HepG2 (cell line): ENCODE data around the gene C20orf96. TPM values are rescaled to one million over a fixed set of nuclear protein-coding genes. Genes with fewer than 3 reads are reported as not detected.

Experiments
- BATF2 ChIP-seq: sonication (generic); formaldehyde crosslinking; IDR thresholded peaks from 2 replicates; pipeline ENCODE4 v1.8.0; 2022; ENCODE audit warnings: mild to moderate bottlenecking, missing genetic modification reagents, moderate library complexity
- EED ChIP-seq: sonication (generic); formaldehyde crosslinking; IDR thresholded peaks from 2 replicates; pipeline ENCODE4 v1.5.0; 2020; ENCODE audit warnings: mild to moderate bottlenecking, missing genetic modification reagents
- HDAC2 ChIP-seq: sonication (generic); formaldehyde crosslinking; IDR thresholded peaks from 2 replicates; pipeline ENCODE4 v1.4.0; 2020; ENCODE audit warnings: missing genetic modification reagents
- NFE2 ChIP-seq: sonication (generic); formaldehyde crosslinking; IDR thresholded peaks from 2 replicates; pipeline ENCODE4 v1.4.0; 2020; ENCODE audit warnings: missing genetic modification reagents
- NFRKB ChIP-seq: fragments of 450-650 bp; IDR thresholded peaks from 2 replicates; pipeline ENCODE4 v1.6.1; 2017
- PLRG1 ChIP-seq: fragments of 450-650 bp; conservative IDR thresholded peaks from 2 replicates; pipeline ENCODE4 v1.6.1; 2016
- SP4 ChIP-seq: sonication (generic); formaldehyde crosslinking; IDR thresholded peaks from 2 replicates; pipeline ENCODE4 v1.8.1; 2023; ENCODE audit warnings: mild to moderate bottlenecking, missing genetic modification reagents
- SYNCRIP ChIP-seq: fragments of 200-400 bp; formaldehyde crosslinking; IDR thresholded peaks from 2 replicates; pipeline ENCODE4 v1.6.1; 2018; ENCODE audit warnings: mild to moderate bottlenecking, low read depth, low read length; ENCODE audit not compliant: insufficient read depth
- TAF1 ChIP-seq: sonication (generic); formaldehyde crosslinking; IDR thresholded peaks from 2 replicates; pipeline ENCODE4 v1.4.0; 2020; ENCODE audit warnings: missing genetic modification reagents
- TEAD3 ChIP-seq: optimal IDR thresholded peaks from 2 replicates; pipeline ENCODE3; 2016; ENCODE audit warnings: borderline replicate concordance
- TFDP1 ChIP-seq: IDR thresholded peaks from 2 replicates; pipeline ENCODE4 v1.6.1; 2016; ENCODE audit warnings: missing compliant biosample characterization, missing genetic modification reagents, borderline replicate concordance
- ZHX2 ChIP-seq, 2 experiments: sonication (generic) in 1 of 2; formaldehyde crosslinking in 1 of 2; IDR thresholded peaks; 2 replicates each; pipeline versions ENCODE4 v1.6.1 to v1.9.0; 2014 to 2022; ENCODE audit warnings: antibody characterized with exemption in 1 of 2, borderline replicate concordance in 1 of 2, inconsistent platforms in 1 of 2, low read depth in 1 of 2, missing genetic modification reagents in 1 of 2
- ZNF546 ChIP-seq: sonication (generic); formaldehyde crosslinking; conservative IDR thresholded peaks from 2 replicates; pipeline ENCODE4 v1.8.1; 2023; ENCODE audit warnings: mild to moderate bottlenecking, missing genetic modification reagents
- ZNF569 ChIP-seq: sonication (generic); formaldehyde crosslinking; IDR thresholded peaks from 2 replicates; pipeline ENCODE4 v1.5.0; 2020; ENCODE audit warnings: mild to moderate bottlenecking, missing genetic modification reagents, moderate library complexity, borderline replicate concordance
- ZNF644 ChIP-seq: IDR thresholded peaks from 2 replicates; pipeline ENCODE4 v1.6.1; 2016; ENCODE audit warnings: low read depth
- ZNF691 ChIP-seq: sonication (generic); formaldehyde crosslinking; IDR thresholded peaks from 2 replicates; pipeline ENCODE4 v1.4.0; 2020; ENCODE audit warnings: missing genetic modification reagents, low read depth, mild to moderate bottlenecking, borderline replicate concordance
- polyA plus RNA-seq, 8 experiments: library from polyadenylated mRNA; depleted of rRNA in 3 of 8; stranded (reverse) in 7 of 8; unstranded in 1 of 8; fragments of >200 nt; fragmentation: Illumina TruSeq in 4 of 8; extraction: Trizol in 4 of 8; gene quantifications; 2 replicates each; pipeline versions ENCODE4 v1.2.1 to v1.2.3, GENCODE V29; 2011 to 2016; ENCODE audit warnings: low read depth in 4 of 8, missing spikeins in 1 of 8, mixed read lengths in 1 of 8; ENCODE audit not compliant: insufficient read depth in 1 of 8
- total RNA-seq, 5 experiments: library from RNA; depleted of rRNA; stranded (reverse); fragments of >200 nt; fragmentation: Illumina TruSeq; extraction: Trizol; gene quantifications; 2 replicates each; pipeline ENCODE4 v1.2.3, GENCODE V29; 2016; ENCODE audit warnings: low read depth in 1 of 5
- TF ChIP-seq, protein P1 (sequence below): sonication (generic); formaldehyde crosslinking; IDR thresholded peaks from 2 replicates; pipeline ENCODE4 v1.4.0; 2020; ENCODE audit warnings: missing genetic modification reagents

Gene C20orf96
- total and polyA plus RNA-seq, 2 of the 13 experiments (the other 11 are each of a cell fraction or from before 2014, with no cell fraction given), result 3.8 to 20.6 TPM

- TF ChIP-seq, protein P1, sequence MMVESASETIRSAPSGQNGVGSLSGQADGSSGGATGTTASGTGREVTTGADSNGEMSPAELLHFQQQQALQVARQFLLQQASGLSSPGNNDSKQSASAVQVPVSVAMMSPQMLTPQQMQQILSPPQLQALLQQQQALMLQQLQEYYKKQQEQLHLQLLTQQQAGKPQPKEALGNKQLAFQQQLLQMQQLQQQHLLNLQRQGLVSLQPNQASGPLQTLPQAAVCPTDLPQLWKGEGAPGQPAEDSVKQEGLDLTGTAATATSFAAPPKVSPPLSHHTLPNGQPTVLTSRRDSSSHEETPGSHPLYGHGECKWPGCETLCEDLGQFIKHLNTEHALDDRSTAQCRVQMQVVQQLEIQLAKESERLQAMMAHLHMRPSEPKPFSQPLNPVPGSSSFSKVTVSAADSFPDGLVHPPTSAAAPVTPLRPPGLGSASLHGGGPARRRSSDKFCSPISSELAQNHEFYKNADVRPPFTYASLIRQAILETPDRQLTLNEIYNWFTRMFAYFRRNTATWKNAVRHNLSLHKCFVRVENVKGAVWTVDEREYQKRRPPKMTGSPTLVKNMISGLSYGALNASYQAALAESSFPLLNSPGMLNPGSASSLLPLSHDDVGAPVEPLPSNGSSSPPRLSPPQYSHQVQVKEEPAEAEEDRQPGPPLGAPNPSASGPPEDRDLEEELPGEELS, result no peak
- TF ChIP-seq SYNCRIP, result no peak
- TF ChIP-seq ZHX2 (IDR thresholded peaks at IDR 0.05; ENCODE audit: low read depth), result peak; percentile 51; the same call in 1 of the 2 replicates
- peak; percentile 18; the same call in 1 of the 2 replicates for TF ChIP-seq ZHX2 (CRISPR knock-in tag; IDR thresholded peaks at IDR 0.05; ENCODE audit: borderline replicate concordance)
- no peak for TF ChIP-seq BATF2 (CRISPR knock-in tag)
- TF ChIP-seq NFRKB, result no peak
- no peak for TF ChIP-seq ZNF569
- no peak for TF ChIP-seq PLRG1
- TF ChIP-seq ZNF644 (CRISPR knock-in tag), result no peak
- TF ChIP-seq ZNF691 (CRISPR knock-in tag), result 0 out of 2 replicates have a peak, but pooled peaks have one; percentile 10
- TF ChIP-seq TAF1 (CRISPR knock-in tag), result peak; percentile 35; the same call in 1 of the 2 replicates
- no peak for TF ChIP-seq EED (CRISPR knock-in tag)
- peak; percentile 78 for TF ChIP-seq SP4 (CRISPR knock-in tag)
- 0 out of 2 replicates have a peak, but pooled peaks have one; percentile 11 for TF ChIP-seq HDAC2 (CRISPR knock-in tag)
- TF ChIP-seq ZNF546, result no peak
- peak; percentile 88 for TF ChIP-seq TFDP1 (CRISPR knock-in tag)
- peak; percentile 79 for TF ChIP-seq TEAD3 (CRISPR knock-in tag)
- TF ChIP-seq NFE2 (CRISPR knock-in tag), result no peak
Measured at GRCh38 chr20:325045-325888, 34.7 kb upstream of the C20orf96 start, which contains the start of gene SOX12 (continued).
